22Rv1 (cell line): ENCODE results near the gene EFHD2.

ENCODE experiments used
- H3K27ac ChIP-seq: fragments of 450-650 bp; 2 replicates; pipeline ENCODE4 v1.5.1; 2017
- ZFX ChIP-seq: fragments of 450-650 bp; IDR thresholded peaks from 2 replicates; pipeline ENCODE4 v1.6.1; 2017; ENCODE audit warnings: antibody characterized with exemption, borderline replicate concordance
- TF ChIP-seq, protein P1 (sequence below): fragments of 450-650 bp; IDR thresholded peaks from 2 replicates; pipeline ENCODE4 v1.5.1; 2017; ENCODE audit warnings: mild to moderate bottlenecking

Gene EFHD2

GRCh38 chr1:15472587-15472986 lies 62.9 kb downstream of the EFHD2 start:
- TF ChIP-seq, protein P1, sequence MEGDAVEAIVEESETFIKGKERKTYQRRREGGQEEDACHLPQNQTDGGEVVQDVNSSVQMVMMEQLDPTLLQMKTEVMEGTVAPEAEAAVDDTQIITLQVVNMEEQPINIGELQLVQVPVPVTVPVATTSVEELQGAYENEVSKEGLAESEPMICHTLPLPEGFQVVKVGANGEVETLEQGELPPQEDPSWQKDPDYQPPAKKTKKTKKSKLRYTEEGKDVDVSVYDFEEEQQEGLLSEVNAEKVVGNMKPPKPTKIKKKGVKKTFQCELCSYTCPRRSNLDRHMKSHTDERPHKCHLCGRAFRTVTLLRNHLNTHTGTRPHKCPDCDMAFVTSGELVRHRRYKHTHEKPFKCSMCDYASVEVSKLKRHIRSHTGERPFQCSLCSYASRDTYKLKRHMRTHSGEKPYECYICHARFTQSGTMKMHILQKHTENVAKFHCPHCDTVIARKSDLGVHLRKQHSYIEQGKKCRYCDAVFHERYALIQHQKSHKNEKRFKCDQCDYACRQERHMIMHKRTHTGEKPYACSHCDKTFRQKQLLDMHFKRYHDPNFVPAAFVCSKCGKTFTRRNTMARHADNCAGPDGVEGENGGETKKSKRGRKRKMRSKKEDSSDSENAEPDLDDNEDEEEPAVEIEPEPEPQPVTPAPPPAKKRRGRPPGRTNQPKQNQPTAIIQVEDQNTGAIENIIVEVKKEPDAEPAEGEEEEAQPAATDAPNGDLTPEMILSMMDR: no peak
- no peak for TF ChIP-seq ZFX
- H3K27ac ChIP-seq: no peak overlapping the region

GRCh38 chr1:15475752-15476314 lies 66.1 kb downstream of the EFHD2 start, which contains the start of gene CELA2B:
Gene CELA2B, plus strand, starts transcription at chr1:15476104. Its CDS starts 22 bp downstream, at chr1:15476126.
- H3K27ac ChIP-seq: no peak within 1 kb of the TSS
- TF ChIP-seq ZFX: no peak
- TF ChIP-seq, protein P1: no peak

DNA sequence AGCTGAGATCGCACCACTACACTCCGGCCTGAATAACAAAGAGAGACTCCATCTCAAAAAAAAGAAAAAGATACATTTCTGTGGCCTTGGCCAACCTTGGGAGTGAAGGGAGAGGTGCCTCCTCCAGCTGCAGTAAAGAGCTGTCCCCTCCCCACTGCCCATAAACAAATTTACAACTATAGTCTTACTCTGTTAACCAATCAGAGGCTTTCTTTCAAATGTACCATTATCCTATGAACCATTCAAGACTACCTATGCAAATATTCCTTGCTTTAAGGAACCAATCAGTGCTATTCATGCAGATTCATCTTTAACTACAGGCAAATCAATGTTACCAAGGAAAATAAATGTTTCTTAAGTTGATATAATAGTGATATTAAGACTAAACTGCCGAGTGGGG lies 67.2 kb downstream of the EFHD2 start:
- TF ChIP-seq ZFX: no peak
- TF ChIP-seq, protein P1: no peak

DNA sequence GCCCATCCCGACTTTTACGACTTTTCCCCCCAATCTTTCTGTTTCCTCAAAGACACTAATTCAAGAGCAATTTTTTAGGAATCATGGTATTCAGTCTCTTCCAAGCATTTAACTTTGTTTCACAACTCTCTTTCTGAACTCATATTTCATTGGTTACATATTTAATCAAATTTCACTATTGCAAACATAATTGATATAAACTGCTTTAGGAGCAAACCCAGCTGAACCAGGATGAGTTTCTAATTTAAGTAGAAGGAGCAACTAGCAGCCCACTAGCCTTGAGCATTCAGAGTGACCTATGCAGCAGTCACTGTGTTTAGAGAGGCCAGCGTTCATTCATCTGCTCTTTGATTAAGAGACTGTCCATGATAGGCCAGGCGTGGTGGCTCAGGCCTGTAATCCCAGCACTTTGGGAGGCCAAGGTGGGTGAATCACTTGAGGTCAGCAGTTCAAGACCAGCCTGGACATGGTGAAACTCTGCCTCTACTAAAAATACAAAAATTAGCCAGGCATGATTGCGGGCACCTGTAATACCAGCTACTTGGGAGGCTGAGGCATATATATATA lies 68.0 kb downstream of the EFHD2 start:
- no peak for TF ChIP-seq ZFX
- TF ChIP-seq, protein P1: no peak
- no peak overlapping the region for H3K27ac ChIP-seq

More for the DNA sequence above, 67.2 kb downstream of the EFHD2 start:
- no peak overlapping the region for H3K27ac ChIP-seq
